WTC11 (cell line): ENCODE results near the gene CENPF. TPM values are rescaled to one million over a fixed set of nuclear protein-coding genes. Genes with fewer than 3 reads are reported as not detected.

Experiments used
- ATAC-seq: fragments of 200-7000 bp; cut with Tn5 transposase; 2 replicates; pipeline ENCODE4 v1.10.0; 2021; ENCODE audit warnings: mild to moderate bottlenecking, moderate library complexity
- CTCF ChIA-PET: fragments of 300-600 bp; sonication (Branson Sonifier 250); formaldehyde crosslinking; loops from one replicate; lab custom pipeline; 2021; ENCODE audit warnings: antibody characterized with exemption; lab: Charles Lee
- POLR2A ChIA-PET: fragments of 350-600 bp; sonication (Branson Sonifier 250); formaldehyde crosslinking; loops from one replicate; lab custom pipeline; 2021; ENCODE audit warnings: antibody characterized with exemption; lab: Charles Lee
- DNase-seq: peaks from one replicate; pipeline ENCODE4 v3.0.0; 2021; ENCODE audit warnings: low spot score
- H3K27ac Mint-ChIP-seq: 2 replicates; pipeline ENCODE4 v1.8.0; 2021; ENCODE audit warnings: mixed read lengths
- H3K27me3 Mint-ChIP-seq: 2 replicates; pipeline ENCODE4 v1.8.0; 2021; ENCODE audit warnings: low read depth, mild to moderate bottlenecking, moderate library complexity, mixed read lengths
- H3K36me3 Mint-ChIP-seq: 2 replicates; pipeline ENCODE4 v1.8.0; 2021; ENCODE audit warnings: mixed read lengths
- H3K4me1 Mint-ChIP-seq: 2 replicates; pipeline ENCODE4 v1.8.0; 2022; ENCODE audit warnings: mixed read lengths
- H3K4me3 Mint-ChIP-seq: 2 replicates; pipeline ENCODE4 v1.8.0; 2021; ENCODE audit warnings: mild to moderate bottlenecking, moderate library complexity, mixed read lengths
- H3K9me3 Mint-ChIP-seq: 2 replicates; pipeline ENCODE4 v1.8.0; 2021; ENCODE audit warnings: mixed read lengths
- CBFB ChIP-seq: sonication (generic); formaldehyde crosslinking; IDR thresholded peaks from 2 replicates; pipeline ENCODE4 v1.8.1; 2022; ENCODE audit warnings: mild to moderate bottlenecking, low read depth, missing genetic modification reagents
- FOXJ3 ChIP-seq: sonication (generic); formaldehyde crosslinking; IDR thresholded peaks from 2 replicates; pipeline ENCODE4 v1.9.0; 2021; ENCODE audit warnings: missing genetic modification reagents, mild to moderate bottlenecking, borderline replicate concordance
- FOXP1 ChIP-seq: sonication (generic); formaldehyde crosslinking; IDR thresholded peaks from 2 replicates; pipeline ENCODE4 v1.8.0; 2022; ENCODE audit warnings: missing genetic modification reagents, mild to moderate bottlenecking, moderate library complexity, borderline replicate concordance
- GABPB1 ChIP-seq: sonication (generic); formaldehyde crosslinking; IDR thresholded peaks from 2 replicates; pipeline ENCODE4 v1.8.1; 2023; ENCODE audit warnings: mild to moderate bottlenecking, missing genetic modification reagents
- GTF2I ChIP-seq: fragments of 250-450 bp; sonication (Bioruptor Pico); conservative IDR thresholded peaks from 2 replicates; pipeline ENCODE4 v1.4.0; 2021; ENCODE audit warnings: mild to moderate bottlenecking
- OVOL2 ChIP-seq: fragments of 250-450 bp; sonication (Bioruptor Pico); IDR thresholded peaks from 2 replicates; pipeline ENCODE4 v1.9.0; 2021; ENCODE audit warnings: mild to moderate bottlenecking, borderline replicate concordance
- RORB ChIP-seq: fragments of 250-450 bp; sonication (Bioruptor Pico); IDR thresholded peaks from 2 replicates; pipeline ENCODE4 v1.9.0; 2021; ENCODE audit warnings: mild to moderate bottlenecking
- ZNF263 ChIP-seq: sonication (generic); formaldehyde crosslinking; IDR thresholded peaks from 2 replicates; pipeline ENCODE4 v1.8.1; 2022; ENCODE audit warnings: low read depth, mild to moderate bottlenecking, moderate library complexity, missing genetic modification reagents
- total RNA-seq: library from RNA; stranded (reverse); gene quantifications from 3 replicates; pipeline ENCODE4 v1.2.3, GENCODE V29; 2021
- TF ChIP-seq, protein P1 (sequence below): sonication (generic); formaldehyde crosslinking; IDR thresholded peaks from 2 replicates; pipeline ENCODE4 v1.8.0; 2022; ENCODE audit warnings: mild to moderate bottlenecking, missing genetic modification reagents
- TF ChIP-seq, protein P2 (sequence below): sonication (generic); formaldehyde crosslinking; IDR thresholded peaks from 2 replicates; pipeline ENCODE4 v1.8.0; 2022; ENCODE audit warnings: mild to moderate bottlenecking, missing genetic modification reagents
- TF ChIP-seq, protein P3 (sequence below): sonication (generic); formaldehyde crosslinking; conservative IDR thresholded peaks from 2 replicates; pipeline ENCODE4 v1.8.1; 2023; ENCODE audit warnings: mild to moderate bottlenecking, low read depth, missing genetic modification reagents, moderate library complexity
- TF ChIP-seq, protein P4 (sequence below): sonication (generic); formaldehyde crosslinking; IDR thresholded peaks from 2 replicates; pipeline ENCODE4 v1.8.1; 2022; ENCODE audit warnings: mild to moderate bottlenecking, moderate library complexity, missing genetic modification reagents
- TF ChIP-seq, protein P5 (sequence below): sonication (generic); formaldehyde crosslinking; IDR thresholded peaks from 2 replicates; pipeline ENCODE4 v1.8.1; 2023; ENCODE audit warnings: mild to moderate bottlenecking, missing genetic modification reagents, borderline replicate concordance
- TF ChIP-seq, protein P6 (sequence below): sonication (generic); formaldehyde crosslinking; IDR thresholded peaks from 2 replicates; pipeline ENCODE4 v1.8.1; 2023; ENCODE audit warnings: mild to moderate bottlenecking, missing genetic modification reagents
- TF ChIP-seq, protein P7 (sequence below): fragments of 250-450 bp; sonication (Bioruptor Pico); IDR thresholded peaks from 2 replicates; pipeline ENCODE4 v1.9.0; 2021; ENCODE audit warnings: mild to moderate bottlenecking, borderline replicate concordance
- TF ChIP-seq, protein P8 (sequence below): sonication (generic); formaldehyde crosslinking; IDR thresholded peaks from 2 replicates; pipeline ENCODE4 v1.8.1; 2022; ENCODE audit warnings: missing genetic modification reagents, borderline replicate concordance
- TF ChIP-seq, protein P9 (sequence below): sonication (generic); formaldehyde crosslinking; conservative IDR thresholded peaks from 2 replicates; pipeline ENCODE4 v1.8.1; 2022; ENCODE audit warnings: mild to moderate bottlenecking, missing genetic modification reagents
- TF ChIP-seq, protein P10 (sequence below): sonication (generic); formaldehyde crosslinking; IDR thresholded peaks from 2 replicates; pipeline ENCODE4 v1.8.0; 2022; ENCODE audit warnings: mild to moderate bottlenecking, missing genetic modification reagents

Gene CENPF
- total RNA-seq, 1 experiment from 2014 or later, result 166 TPM

DNA sequence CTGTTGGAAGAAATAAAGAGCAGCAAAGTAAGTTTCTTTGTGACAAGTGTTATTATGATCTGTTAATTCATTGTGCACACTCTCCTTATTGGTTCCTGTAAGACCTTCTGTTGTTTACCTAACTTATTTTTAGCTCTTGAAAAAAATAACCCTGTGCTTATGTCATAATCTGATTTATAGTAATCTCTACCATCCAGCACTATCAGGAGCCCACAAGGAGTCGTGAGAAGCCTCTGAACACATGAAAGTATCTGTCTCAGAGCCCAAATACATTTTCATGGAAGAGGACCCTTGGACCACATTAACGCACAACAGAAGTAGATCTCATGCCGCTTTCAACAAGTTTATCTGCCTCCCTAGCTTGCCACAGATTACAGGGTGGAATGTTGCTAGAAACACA is 45.8 kb downstream of the CENPF start (continued):
- TF ChIP-seq RORB (CRISPR knock-in tag) (no peak), OVOL2 (CRISPR knock-in tag) (no peak), GTF2I (no peak)
- TF ChIP-seq, protein P1, sequence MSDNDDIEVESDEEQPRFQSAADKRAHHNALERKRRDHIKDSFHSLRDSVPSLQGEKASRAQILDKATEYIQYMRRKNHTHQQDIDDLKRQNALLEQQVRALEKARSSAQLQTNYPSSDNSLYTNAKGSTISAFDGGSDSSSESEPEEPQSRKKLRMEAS, result no peak
- TF ChIP-seq, protein P2, sequence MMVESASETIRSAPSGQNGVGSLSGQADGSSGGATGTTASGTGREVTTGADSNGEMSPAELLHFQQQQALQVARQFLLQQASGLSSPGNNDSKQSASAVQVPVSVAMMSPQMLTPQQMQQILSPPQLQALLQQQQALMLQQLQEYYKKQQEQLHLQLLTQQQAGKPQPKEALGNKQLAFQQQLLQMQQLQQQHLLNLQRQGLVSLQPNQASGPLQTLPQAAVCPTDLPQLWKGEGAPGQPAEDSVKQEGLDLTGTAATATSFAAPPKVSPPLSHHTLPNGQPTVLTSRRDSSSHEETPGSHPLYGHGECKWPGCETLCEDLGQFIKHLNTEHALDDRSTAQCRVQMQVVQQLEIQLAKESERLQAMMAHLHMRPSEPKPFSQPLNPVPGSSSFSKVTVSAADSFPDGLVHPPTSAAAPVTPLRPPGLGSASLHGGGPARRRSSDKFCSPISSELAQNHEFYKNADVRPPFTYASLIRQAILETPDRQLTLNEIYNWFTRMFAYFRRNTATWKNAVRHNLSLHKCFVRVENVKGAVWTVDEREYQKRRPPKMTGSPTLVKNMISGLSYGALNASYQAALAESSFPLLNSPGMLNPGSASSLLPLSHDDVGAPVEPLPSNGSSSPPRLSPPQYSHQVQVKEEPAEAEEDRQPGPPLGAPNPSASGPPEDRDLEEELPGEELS (CRISPR knock-in tag), result no peak
- TF ChIP-seq, protein P3, sequence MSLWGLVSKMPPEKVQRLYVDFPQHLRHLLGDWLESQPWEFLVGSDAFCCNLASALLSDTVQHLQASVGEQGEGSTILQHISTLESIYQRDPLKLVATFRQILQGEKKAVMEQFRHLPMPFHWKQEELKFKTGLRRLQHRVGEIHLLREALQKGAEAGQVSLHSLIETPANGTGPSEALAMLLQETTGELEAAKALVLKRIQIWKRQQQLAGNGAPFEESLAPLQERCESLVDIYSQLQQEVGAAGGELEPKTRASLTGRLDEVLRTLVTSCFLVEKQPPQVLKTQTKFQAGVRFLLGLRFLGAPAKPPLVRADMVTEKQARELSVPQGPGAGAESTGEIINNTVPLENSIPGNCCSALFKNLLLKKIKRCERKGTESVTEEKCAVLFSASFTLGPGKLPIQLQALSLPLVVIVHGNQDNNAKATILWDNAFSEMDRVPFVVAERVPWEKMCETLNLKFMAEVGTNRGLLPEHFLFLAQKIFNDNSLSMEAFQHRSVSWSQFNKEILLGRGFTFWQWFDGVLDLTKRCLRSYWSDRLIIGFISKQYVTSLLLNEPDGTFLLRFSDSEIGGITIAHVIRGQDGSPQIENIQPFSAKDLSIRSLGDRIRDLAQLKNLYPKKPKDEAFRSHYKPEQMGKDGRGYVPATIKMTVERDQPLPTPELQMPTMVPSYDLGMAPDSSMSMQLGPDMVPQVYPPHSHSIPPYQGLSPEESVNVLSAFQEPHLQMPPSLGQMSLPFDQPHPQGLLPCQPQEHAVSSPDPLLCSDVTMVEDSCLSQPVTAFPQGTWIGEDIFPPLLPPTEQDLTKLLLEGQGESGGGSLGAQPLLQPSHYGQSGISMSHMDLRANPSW (CRISPR knock-in tag), result no peak
- TF ChIP-seq, protein P4, sequence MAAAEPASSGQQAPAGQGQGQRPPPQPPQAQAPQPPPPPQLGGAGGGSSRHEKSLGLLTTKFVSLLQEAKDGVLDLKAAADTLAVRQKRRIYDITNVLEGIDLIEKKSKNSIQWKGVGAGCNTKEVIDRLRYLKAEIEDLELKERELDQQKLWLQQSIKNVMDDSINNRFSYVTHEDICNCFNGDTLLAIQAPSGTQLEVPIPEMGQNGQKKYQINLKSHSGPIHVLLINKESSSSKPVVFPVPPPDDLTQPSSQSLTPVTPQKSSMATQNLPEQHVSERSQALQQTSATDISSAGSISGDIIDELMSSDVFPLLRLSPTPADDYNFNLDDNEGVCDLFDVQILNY (CRISPR knock-in tag), result no peak
- TF ChIP-seq, protein P5, sequence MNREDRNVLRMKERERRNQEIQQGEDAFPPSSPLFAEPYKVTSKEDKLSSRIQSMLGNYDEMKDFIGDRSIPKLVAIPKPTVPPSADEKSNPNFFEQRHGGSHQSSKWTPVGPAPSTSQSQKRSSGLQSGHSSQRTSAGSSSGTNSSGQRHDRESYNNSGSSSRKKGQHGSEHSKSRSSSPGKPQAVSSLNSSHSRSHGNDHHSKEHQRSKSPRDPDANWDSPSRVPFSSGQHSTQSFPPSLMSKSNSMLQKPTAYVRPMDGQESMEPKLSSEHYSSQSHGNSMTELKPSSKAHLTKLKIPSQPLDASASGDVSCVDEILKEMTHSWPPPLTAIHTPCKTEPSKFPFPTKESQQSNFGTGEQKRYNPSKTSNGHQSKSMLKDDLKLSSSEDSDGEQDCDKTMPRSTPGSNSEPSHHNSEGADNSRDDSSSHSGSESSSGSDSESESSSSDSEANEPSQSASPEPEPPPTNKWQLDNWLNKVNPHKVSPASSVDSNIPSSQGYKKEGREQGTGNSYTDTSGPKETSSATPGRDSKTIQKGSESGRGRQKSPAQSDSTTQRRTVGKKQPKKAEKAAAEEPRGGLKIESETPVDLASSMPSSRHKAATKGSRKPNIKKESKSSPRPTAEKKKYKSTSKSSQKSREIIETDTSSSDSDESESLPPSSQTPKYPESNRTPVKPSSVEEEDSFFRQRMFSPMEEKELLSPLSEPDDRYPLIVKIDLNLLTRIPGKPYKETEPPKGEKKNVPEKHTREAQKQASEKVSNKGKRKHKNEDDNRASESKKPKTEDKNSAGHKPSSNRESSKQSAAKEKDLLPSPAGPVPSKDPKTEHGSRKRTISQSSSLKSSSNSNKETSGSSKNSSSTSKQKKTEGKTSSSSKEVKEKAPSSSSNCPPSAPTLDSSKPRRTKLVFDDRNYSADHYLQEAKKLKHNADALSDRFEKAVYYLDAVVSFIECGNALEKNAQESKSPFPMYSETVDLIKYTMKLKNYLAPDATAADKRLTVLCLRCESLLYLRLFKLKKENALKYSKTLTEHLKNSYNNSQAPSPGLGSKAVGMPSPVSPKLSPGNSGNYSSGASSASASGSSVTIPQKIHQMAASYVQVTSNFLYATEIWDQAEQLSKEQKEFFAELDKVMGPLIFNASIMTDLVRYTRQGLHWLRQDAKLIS (CRISPR knock-in tag), result no peak
- TF ChIP-seq, protein P6, sequence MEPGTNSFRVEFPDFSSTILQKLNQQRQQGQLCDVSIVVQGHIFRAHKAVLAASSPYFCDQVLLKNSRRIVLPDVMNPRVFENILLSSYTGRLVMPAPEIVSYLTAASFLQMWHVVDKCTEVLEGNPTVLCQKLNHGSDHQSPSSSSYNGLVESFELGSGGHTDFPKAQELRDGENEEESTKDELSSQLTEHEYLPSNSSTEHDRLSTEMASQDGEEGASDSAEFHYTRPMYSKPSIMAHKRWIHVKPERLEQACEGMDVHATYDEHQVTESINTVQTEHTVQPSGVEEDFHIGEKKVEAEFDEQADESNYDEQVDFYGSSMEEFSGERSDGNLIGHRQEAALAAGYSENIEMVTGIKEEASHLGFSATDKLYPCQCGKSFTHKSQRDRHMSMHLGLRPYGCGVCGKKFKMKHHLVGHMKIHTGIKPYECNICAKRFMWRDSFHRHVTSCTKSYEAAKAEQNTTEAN (CRISPR knock-in tag), result no peak

DNA sequence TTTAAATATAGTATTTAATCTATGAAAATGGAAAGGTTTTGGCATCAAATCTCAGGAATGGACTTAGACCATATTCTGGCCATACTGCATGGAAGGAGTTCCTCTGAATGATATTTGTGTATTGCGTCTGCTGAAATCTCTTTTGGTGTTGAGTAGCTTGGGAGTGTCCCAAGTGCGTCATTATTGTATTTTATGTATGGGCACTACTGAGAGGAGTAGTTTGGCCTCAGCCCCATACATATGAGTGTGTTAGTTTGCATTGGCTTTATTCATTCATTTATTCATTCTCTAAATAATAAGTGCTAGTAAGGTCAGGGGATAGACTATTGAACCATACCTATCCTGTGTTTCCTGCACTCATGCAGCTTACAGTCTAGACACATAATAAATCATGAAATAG is 46.6 kb downstream of the CENPF start:
- Mint-ChIP-seq H3K9me3 (no peaks in the 10 kb centered on the region), H3K4me3 (no peak overlapping the region), H3K36me3 (peaks cover 93% of the 10 kb centered on the region), H3K27me3 (no peaks in the 10 kb centered on the region), H3K27ac (no peak overlapping the region), H3K4me1 (no peaks in the 10 kb centered on the region)
- POLR2A ChIA-PET, result no interaction called here
- CTCF ChIA-PET, result no interaction called here
- ATAC-seq (no peak), DNase-seq (no peak)
- no peak for TF ChIP-seq FOXP1
- TF ChIP-seq FOXJ3 (CRISPR knock-in tag), result no peak
- no peak for TF ChIP-seq CBFB
- TF ChIP-seq, protein P7, sequence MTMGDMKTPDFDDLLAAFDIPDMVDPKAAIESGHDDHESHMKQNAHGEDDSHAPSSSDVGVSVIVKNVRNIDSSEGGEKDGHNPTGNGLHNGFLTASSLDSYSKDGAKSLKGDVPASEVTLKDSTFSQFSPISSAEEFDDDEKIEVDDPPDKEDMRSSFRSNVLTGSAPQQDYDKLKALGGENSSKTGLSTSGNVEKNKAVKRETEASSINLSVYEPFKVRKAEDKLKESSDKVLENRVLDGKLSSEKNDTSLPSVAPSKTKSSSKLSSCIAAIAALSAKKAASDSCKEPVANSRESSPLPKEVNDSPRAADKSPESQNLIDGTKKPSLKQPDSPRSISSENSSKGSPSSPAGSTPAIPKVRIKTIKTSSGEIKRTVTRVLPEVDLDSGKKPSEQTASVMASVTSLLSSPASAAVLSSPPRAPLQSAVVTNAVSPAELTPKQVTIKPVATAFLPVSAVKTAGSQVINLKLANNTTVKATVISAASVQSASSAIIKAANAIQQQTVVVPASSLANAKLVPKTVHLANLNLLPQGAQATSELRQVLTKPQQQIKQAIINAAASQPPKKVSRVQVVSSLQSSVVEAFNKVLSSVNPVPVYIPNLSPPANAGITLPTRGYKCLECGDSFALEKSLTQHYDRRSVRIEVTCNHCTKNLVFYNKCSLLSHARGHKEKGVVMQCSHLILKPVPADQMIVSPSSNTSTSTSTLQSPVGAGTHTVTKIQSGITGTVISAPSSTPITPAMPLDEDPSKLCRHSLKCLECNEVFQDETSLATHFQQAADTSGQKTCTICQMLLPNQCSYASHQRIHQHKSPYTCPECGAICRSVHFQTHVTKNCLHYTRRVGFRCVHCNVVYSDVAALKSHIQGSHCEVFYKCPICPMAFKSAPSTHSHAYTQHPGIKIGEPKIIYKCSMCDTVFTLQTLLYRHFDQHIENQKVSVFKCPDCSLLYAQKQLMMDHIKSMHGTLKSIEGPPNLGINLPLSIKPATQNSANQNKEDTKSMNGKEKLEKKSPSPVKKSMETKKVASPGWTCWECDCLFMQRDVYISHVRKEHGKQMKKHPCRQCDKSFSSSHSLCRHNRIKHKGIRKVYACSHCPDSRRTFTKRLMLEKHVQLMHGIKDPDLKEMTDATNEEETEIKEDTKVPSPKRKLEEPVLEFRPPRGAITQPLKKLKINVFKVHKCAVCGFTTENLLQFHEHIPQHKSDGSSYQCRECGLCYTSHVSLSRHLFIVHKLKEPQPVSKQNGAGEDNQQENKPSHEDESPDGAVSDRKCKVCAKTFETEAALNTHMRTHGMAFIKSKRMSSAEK (CRISPR knock-in tag), result no peak
- TF ChIP-seq, protein P8, sequence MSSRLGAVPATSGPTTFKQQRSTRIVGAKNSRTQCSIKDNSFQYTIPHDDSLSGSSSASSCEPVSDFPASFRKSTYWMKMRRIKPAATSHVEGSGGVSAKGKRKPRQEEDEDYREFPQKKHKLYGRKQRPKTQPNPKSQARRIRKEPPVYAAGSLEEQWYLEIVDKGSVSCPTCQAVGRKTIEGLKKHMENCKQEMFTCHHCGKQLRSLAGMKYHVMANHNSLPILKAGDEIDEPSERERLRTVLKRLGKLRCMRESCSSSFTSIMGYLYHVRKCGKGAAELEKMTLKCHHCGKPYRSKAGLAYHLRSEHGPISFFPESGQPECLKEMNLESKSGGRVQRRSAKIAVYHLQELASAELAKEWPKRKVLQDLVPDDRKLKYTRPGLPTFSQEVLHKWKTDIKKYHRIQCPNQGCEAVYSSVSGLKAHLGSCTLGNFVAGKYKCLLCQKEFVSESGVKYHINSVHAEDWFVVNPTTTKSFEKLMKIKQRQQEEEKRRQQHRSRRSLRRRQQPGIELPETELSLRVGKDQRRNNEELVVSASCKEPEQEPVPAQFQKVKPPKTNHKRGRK (CRISPR knock-in tag), result no peak
- TF ChIP-seq, protein P9, sequence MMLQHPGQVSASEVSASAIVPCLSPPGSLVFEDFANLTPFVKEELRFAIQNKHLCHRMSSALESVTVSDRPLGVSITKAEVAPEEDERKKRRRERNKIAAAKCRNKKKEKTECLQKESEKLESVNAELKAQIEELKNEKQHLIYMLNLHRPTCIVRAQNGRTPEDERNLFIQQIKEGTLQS (CRISPR knock-in tag), result no peak
- TF ChIP-seq, protein P10, sequence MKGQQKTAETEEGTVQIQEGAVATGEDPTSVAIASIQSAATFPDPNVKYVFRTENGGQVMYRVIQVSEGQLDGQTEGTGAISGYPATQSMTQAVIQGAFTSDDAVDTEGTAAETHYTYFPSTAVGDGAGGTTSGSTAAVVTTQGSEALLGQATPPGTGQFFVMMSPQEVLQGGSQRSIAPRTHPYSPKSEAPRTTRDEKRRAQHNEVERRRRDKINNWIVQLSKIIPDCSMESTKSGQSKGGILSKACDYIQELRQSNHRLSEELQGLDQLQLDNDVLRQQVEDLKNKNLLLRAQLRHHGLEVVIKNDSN (CRISPR knock-in tag), result no peak
- TF ChIP-seq ZNF263 (CRISPR knock-in tag), result no peak
- no peak for TF ChIP-seq GABPB1 (CRISPR knock-in tag)
